ENCODE results near the gene CYSLTR2.
"Not testable (repeated sequence)": the region's sequence is repeated elsewhere in the genome, so short reads cannot be mapped to it uniquely, and the experiment has no call there.

DNA sequence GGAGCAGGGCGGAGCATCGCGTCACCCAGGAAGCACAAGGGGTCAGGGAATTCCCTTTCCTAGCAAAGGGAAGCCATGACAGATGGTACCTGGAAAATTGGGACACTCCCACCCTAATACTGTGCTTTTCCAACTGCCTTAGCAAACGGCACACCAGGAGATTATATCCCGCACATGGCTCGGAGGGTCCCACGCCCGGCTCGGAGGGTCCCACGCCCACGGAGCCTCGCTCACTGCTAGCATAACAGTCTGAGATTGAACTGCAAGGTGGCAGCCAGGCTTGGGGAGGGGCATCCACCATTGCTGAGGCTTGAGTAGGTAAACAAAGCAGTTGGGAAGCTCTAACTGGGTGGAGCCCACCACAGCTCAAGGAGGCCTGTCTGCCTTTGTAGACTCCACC, 42.9 kb downstream of the CYSLTR2 start:
- TF ChIP-seq, protein P1, sequence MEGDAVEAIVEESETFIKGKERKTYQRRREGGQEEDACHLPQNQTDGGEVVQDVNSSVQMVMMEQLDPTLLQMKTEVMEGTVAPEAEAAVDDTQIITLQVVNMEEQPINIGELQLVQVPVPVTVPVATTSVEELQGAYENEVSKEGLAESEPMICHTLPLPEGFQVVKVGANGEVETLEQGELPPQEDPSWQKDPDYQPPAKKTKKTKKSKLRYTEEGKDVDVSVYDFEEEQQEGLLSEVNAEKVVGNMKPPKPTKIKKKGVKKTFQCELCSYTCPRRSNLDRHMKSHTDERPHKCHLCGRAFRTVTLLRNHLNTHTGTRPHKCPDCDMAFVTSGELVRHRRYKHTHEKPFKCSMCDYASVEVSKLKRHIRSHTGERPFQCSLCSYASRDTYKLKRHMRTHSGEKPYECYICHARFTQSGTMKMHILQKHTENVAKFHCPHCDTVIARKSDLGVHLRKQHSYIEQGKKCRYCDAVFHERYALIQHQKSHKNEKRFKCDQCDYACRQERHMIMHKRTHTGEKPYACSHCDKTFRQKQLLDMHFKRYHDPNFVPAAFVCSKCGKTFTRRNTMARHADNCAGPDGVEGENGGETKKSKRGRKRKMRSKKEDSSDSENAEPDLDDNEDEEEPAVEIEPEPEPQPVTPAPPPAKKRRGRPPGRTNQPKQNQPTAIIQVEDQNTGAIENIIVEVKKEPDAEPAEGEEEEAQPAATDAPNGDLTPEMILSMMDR (IDR thresholded peaks at IDR 0.05) = not testable (repeated sequence)
- not testable (repeated sequence) for TF ChIP-seq POLR2A (IDR thresholded peaks at IDR 0.05)

Measured in adrenal gland (tissue), 5 donors.